Measurements from ENCODE around the gene IDH2.

Gene IDH2

DNA sequence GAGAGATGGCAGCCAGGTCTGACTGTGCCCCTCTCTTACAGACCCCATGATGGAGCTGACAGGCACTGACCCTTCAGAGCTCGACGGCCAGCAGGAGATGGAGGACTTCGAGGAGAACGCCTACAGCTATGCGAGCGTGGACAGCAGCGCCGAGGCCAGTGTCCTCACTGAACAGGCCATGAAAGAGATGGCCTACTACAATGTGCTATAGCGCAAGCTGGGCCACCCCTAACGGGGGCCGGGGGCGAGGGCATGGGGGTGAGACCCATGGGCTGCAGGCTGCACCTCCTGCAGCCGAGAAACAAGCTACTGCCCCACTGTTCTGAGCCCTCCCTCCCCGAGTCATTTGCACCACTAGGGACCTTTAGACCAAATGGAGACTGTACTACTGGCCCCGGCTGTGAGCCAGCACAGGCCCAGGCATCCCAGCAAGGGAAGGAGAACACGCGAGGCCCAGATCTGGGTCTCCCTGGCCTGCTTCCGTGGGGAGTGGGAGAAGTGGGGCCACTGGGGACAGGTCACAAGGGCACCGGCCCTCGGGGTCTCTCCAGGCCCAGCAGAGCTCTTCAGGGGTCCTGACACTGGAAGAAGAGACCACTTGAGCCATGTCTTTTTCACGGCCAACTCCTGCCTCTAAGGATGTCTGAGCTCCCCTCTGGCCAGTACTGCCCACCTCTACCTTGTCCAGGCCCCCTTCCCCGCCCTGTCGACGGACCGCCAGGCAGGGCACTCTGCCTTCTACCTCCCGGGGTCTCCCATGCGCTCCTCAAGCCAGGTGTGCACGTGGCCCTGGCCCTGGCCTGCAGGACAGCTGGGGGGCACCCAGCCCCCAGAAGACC, 22.4 kb downstream of the IDH2 start:
- no peak overlapping the region for H3K4me3 ChIP-seq (ENCODE audit: low read depth, low read length)
- TF ChIP-seq, protein P1, sequence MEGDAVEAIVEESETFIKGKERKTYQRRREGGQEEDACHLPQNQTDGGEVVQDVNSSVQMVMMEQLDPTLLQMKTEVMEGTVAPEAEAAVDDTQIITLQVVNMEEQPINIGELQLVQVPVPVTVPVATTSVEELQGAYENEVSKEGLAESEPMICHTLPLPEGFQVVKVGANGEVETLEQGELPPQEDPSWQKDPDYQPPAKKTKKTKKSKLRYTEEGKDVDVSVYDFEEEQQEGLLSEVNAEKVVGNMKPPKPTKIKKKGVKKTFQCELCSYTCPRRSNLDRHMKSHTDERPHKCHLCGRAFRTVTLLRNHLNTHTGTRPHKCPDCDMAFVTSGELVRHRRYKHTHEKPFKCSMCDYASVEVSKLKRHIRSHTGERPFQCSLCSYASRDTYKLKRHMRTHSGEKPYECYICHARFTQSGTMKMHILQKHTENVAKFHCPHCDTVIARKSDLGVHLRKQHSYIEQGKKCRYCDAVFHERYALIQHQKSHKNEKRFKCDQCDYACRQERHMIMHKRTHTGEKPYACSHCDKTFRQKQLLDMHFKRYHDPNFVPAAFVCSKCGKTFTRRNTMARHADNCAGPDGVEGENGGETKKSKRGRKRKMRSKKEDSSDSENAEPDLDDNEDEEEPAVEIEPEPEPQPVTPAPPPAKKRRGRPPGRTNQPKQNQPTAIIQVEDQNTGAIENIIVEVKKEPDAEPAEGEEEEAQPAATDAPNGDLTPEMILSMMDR (IDR thresholded peaks at IDR 0.05; ENCODE audit: low read depth, low read length), result no peak
- in situ Hi-C loops (cut with HindIII; ENCODE audit: low sequenced_read_pairs), result no loop called here
- no peak for DNase-seq (ENCODE audit: low read depth, low spot score)

DNA sequence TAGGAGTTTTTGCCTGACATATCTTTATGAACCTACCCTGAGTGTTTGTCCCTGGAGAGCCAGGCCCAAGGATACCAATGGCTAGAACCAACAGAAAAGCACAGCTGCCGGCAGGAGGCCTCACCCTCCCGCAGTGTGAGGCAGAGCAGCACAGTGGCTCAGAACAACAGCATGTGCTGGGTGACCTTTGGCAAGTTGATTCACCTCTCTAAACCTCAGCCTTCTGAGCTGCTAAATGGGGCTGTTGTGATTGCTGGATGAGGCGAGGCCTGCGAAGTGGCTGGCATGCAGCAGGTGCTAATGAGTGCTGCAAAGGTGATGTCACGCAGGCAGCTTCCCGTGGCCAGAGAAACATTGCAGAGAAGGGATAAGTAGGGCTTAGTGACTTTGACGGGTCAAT, 23.3 kb downstream of the IDH2 start:
- TF ChIP-seq, protein P1 (IDR thresholded peaks at IDR 0.05; ENCODE audit: low read depth, low read length), result no peak
- no peak overlapping the region for H3K4me3 ChIP-seq (ENCODE audit: low read depth, low read length)
- in situ Hi-C loops (cut with HindIII; ENCODE audit: low sequenced_read_pairs), result no loop called here
- no peak for DNase-seq (ENCODE audit: low read depth, low spot score)

DNA sequence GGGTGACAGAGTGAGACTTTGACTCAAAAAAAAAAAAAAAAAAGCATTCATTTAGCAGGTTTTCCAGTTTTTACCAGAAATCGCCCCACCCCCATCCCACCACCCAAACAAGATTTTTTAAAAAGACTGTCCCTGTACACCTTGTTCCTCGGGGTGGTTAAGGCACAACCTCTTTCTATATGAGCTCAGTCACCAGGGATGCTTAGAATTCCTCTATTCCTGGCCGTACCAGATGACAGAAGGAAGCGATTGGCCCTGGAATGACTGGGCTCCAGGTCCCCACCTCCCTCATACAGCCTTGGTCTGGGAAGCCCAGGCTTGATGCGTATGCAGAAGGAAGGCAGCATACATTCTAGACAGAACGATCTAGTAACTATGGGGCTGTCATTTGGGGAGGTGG, 25.6 kb downstream of the IDH2 start:
- in situ Hi-C loops (cut with HindIII; ENCODE audit: low sequenced_read_pairs), result no loop called here
- H3K4me3 ChIP-seq (ENCODE audit: low read depth, low read length), result no peak overlapping the region
- no peak for DNase-seq (ENCODE audit: low read depth, low spot score)
- TF ChIP-seq, protein P1 (IDR thresholded peaks at IDR 0.05; ENCODE audit: low read depth, low read length), result no peak

DNA sequence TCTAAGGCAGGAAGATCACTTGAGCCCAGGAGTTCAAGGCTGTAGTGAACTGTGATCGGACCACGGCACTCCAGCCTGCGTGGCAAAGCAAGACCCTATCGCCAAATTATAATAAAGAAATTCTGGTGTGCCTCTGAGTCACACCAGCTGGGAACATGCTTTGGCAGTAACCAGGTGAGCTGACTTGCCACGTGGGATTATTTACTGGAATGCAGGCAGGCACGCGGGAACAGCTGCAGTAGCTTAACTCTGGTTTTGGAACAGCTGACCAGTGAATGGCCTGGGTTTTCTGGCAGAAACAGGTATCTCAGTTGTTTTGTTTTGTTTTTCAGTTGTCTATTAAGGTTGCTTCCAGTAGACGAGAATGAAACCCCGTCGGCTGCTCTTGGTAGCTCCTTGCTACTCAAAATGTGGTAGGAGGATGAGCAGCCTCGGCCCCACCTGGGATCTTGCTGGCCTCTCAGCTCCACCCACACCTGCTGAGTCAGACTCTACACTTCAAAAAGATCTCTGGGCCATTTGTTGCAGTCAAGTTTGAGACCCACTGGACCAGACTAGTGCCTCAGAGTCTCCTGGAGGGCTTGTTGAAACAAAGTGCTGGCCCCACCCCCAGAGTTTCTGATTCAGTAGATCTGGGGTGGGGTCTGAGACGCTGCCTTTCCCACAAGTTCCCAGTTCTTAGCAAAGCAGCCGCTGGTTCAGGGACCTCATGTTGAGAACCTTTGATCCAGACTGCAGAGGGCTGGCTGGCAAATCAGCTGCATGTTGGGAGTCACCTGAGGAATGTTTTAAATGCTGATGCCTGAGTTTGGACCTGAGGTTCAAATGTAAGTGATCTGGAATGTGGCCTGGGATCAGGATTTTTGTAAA, 26.6 kb downstream of the IDH2 start:
- TF ChIP-seq, protein P1 (IDR thresholded peaks at IDR 0.05; ENCODE audit: low read depth, low read length), result no peak
- no peak for DNase-seq (ENCODE audit: low read depth, low spot score)
- no peak overlapping the region for H3K4me3 ChIP-seq (ENCODE audit: low read depth, low read length)
- in situ Hi-C loops (cut with HindIII; ENCODE audit: low sequenced_read_pairs), result no loop called here

DNA sequence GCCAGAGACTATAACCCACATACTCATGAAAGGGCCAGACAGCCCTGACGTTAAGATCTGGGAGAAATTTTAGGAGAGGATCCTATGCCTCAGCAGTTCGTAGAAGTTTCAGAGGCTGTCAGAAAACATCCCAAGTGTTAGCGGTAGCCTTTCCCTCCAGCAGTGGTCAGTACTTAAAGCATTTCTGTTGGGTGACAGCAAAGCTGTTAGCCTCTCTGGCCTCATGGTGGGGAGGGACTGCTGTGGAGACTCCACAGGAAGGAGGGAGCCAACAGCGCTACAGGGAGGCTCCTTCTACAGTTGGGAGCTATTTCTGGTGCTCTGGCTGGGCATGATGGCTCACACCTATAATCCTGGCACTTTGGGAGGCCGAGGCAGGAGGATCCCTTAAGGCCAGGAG, 27.4 kb downstream of the IDH2 start:
- TF ChIP-seq, protein P1 (IDR thresholded peaks at IDR 0.05; ENCODE audit: low read depth, low read length), result no peak
- in situ Hi-C loops (cut with HindIII; ENCODE audit: low sequenced_read_pairs), result no loop called here
- DNase-seq (ENCODE audit: low read depth, low spot score), result no peak
- no peak overlapping the region for H3K4me3 ChIP-seq (ENCODE audit: low read depth, low read length)

DNA sequence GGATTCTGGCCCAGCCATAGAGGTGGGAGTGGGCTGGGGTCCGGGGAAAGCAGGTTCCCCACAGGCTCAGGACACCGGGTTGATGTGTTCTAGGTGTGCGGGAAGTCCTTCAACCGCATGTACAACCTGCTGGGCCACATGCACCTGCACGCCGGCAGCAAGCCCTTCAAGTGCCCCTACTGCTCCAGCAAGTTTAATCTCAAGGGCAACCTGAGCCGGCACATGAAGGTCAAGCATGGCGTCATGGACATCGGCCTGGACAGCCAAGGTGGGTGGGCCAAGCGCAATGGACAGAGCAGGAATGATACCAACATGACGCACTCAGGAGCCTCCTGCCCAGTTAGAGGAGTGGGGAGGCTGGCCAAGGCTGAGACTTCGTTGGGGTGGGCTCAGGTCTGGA, 28.2 kb downstream of the IDH2 start:
- no peak for DNase-seq (ENCODE audit: low read depth, low spot score)
- in situ Hi-C loops (cut with HindIII; ENCODE audit: low sequenced_read_pairs), result no loop called here
- no peak overlapping the region for H3K4me3 ChIP-seq (ENCODE audit: low read depth, low read length)
- TF ChIP-seq, protein P1 (IDR thresholded peaks at IDR 0.05; ENCODE audit: low read depth, low read length), result no peak

Data from astrocyte of the spinal cord (primary cell).